HepG2 (cell line): ENCODE data around the gene NFATC2. TPM values are rescaled to one million over a fixed set of nuclear protein-coding genes. Genes with fewer than 3 reads are reported as not detected.

Experiments
- ATAC-seq: fragments of 200-7000 bp; cut with Tn5 transposase; 3 replicates; pipeline ENCODE4 v1.9.1; 2020; ENCODE audit warnings: mild to moderate bottlenecking, moderate library complexity
- BruUV-seq: library from RNA; stranded (reverse); fragments of 400-500 nt; replicated peaks from 2 replicates; lab custom pipeline; 2021; lab: Mats Ljungman, UMichigan
- CTCF ChIA-PET: fragments of 300-600 bp; formaldehyde crosslinking; extraction: SDS; loops from one replicate; lab custom pipeline; 2021; ENCODE audit warnings: low total read pairs, inconsistent platforms, low intra/inter-chr PET ratio; lab: Yijun Ruan, JAX
- POLR2A ChIA-PET: fragments of 350-600 bp; sonication (Branson Sonifier 250); formaldehyde crosslinking; loops from one replicate; lab custom pipeline; 2020; ENCODE audit warnings: antibody characterized with exemption, inconsistent platforms; lab: Yijun Ruan, JAX
- DNase-seq: peaks from one replicate; pipeline ENCODE4 v3.0.0-alpha.2; 2015; ENCODE audit warnings: low spot score
- FAIRE-seq: peaks from 3 replicates; lab custom pipeline; 2011; peaks lifted over from hg19 to GRCh38; lab: Jason Lieb, UNC
- H2AFZ ChIP-seq: one replicate; pipeline ENCODE4 v1.6.1; 2011; ENCODE audit warnings: low read length, inconsistent platforms
- H3K27ac ChIP-seq: fragments of 300-600 bp; 3 replicates; pipeline ENCODE4 v1.8.0; 2011; ENCODE audit warnings: mixed run types, mild to moderate bottlenecking, mixed read lengths, low read length, inconsistent platforms; ENCODE audit not compliant: insufficient read depth; ENCODE audit errors: extremely low read length
- H3K27me3 ChIP-seq, 2 experiments: fragments of 200-600 bp in 1 of 2; 2 replicates in 1 of 2; 3 replicates in 1 of 2; pipeline versions ENCODE4 v1.6.0 to v1.8.0; 2011; ENCODE audit warnings: low read length in 2 of 2, mild to moderate bottlenecking in 2 of 2, moderate library complexity in 2 of 2, inconsistent platforms in 1 of 2; ENCODE audit not compliant: insufficient read depth in 2 of 2, control insufficient read depth in 1 of 2
- H3K36me3 ChIP-seq, 2 experiments: fragments of 200-600 bp in 1 of 2; replicated peaks in 1 of 2; 2 replicates in 1 of 2; 3 replicates in 1 of 2; pipeline versions ENCODE4 v1.5.1 to v1.8.0; 2011; ENCODE audit warnings: low read length in 2 of 2, inconsistent platforms in 1 of 2; ENCODE audit not compliant: insufficient read depth in 2 of 2, control insufficient read depth in 1 of 2
- H3K4me1 ChIP-seq: 2 replicates; pipeline ENCODE4 v1.5.1; 2012; ENCODE audit warnings: low read length, inconsistent platforms; ENCODE audit not compliant: insufficient read depth
- H3K4me2 ChIP-seq: 2 replicates; pipeline ENCODE4 v1.6.0; 2011; ENCODE audit warnings: low read depth, low read length, inconsistent platforms
- H3K4me3 ChIP-seq, 3 experiments: fragments of 200-600 bp in 1 of 3; sonication (generic), shearing (Covaris generic) in 1 of 3; replicated peaks in 1 of 3; 2 replicates each; pipeline ENCODE4 v1.5.1; 2011 to 2016; ENCODE audit warnings: low read length in 3 of 3, inconsistent platforms in 2 of 3, low read depth in 2 of 3, mild to moderate bottlenecking in 2 of 3, control low read depth in 1 of 3, mixed read lengths in 1 of 3; ENCODE audit not compliant: insufficient read depth in 1 of 3
- H3K79me2 ChIP-seq: one replicate; pipeline ENCODE4 v1.6.1; 2011; ENCODE audit warnings: low read length, inconsistent platforms; ENCODE audit not compliant: insufficient read depth
- H3K9ac ChIP-seq: 2 replicates; pipeline ENCODE4 v1.6.0; 2011; ENCODE audit warnings: mild to moderate bottlenecking, low read depth, low read length, inconsistent platforms; ENCODE audit not compliant: insufficient read depth
- H3K9me3 ChIP-seq: 2 replicates; pipeline ENCODE4 v1.5.1; 2012; ENCODE audit warnings: mild to moderate bottlenecking, low read length
- H4K20me1 ChIP-seq: 2 replicates; pipeline ENCODE4 v1.6.0; 2011; ENCODE audit warnings: inconsistent platforms, mild to moderate bottlenecking, low read length, moderate library complexity; ENCODE audit not compliant: insufficient read depth
- ARNTL ChIP-seq: sonication (generic); formaldehyde crosslinking; IDR thresholded peaks from 2 replicates; pipeline ENCODE4 v1.4.0; 2020; ENCODE audit warnings: mild to moderate bottlenecking, missing genetic modification reagents
- SALL1 ChIP-seq: sonication (generic); formaldehyde crosslinking; IDR thresholded peaks from 2 replicates; pipeline ENCODE4 v1.8.0; 2022; ENCODE audit warnings: mild to moderate bottlenecking, missing genetic modification reagents
- ZNF292 ChIP-seq: sonication (generic); formaldehyde crosslinking; IDR thresholded peaks from 2 replicates; pipeline ENCODE4 v1.8.1; 2022; ENCODE audit warnings: mild to moderate bottlenecking, low read depth, missing genetic modification reagents, borderline replicate concordance
- ZNF574 ChIP-seq: sonication (generic); formaldehyde crosslinking; IDR thresholded peaks from 2 replicates; pipeline ENCODE4 v1.4.0; 2020; ENCODE audit warnings: missing genetic modification reagents
- ZNF800 ChIP-seq: sonication (generic); formaldehyde crosslinking; IDR thresholded peaks from 2 replicates; pipeline ENCODE4 v1.4.0; 2020; ENCODE audit warnings: missing genetic modification reagents
- WGBS: methylation state at CpG from one replicate; pipeline ENCODE4 v1.1.6; 2017; ENCODE audit warnings: low lambda C conversion rate; 5-methylcytosine and 5-hydroxymethylcytosine counted together
- in situ Hi-C: cut with HindIII; loops from 2 replicates; pipeline ENCODE4 v1.10.0; 2017; ENCODE audit warnings: low pct_unique_long_range_greater_than_20kb; ENCODE audit not compliant: extremely low pct_ligation_motif_present
- intact Hi-C: fragments of 100-400 bp; cut with micrococcal nuclease; formaldehyde crosslinking; loops from one replicate; pipeline ENCODE4 v1.10.0; 2022; ENCODE audit not compliant: unreplicated experiment
- polyA plus RNA-seq, 8 experiments: library from polyadenylated mRNA; depleted of rRNA in 3 of 8; stranded (reverse) in 7 of 8; unstranded in 1 of 8; fragments of >200 nt; fragmentation: Illumina TruSeq in 4 of 8; extraction: Trizol in 4 of 8; gene quantifications; 2 replicates each; pipeline versions ENCODE4 v1.2.1 to v1.2.3, GENCODE V29; 2011 to 2016; ENCODE audit warnings: low read depth in 4 of 8, missing spikeins in 1 of 8, mixed read lengths in 1 of 8; ENCODE audit not compliant: insufficient read depth in 1 of 8
- total RNA-seq, 5 experiments: library from RNA; depleted of rRNA; stranded (reverse); fragments of >200 nt; fragmentation: Illumina TruSeq; extraction: Trizol; gene quantifications; 2 replicates each; pipeline ENCODE4 v1.2.3, GENCODE V29; 2016; ENCODE audit warnings: low read depth in 1 of 5

Gene NFATC2
- total and polyA plus RNA-seq, 2 of the 13 experiments (the other 11 are each of a cell fraction or from before 2014, with no cell fraction given), result 1.9 to 3.3 TPM

GRCh38 chr20:51541189-51542032 lies 1.1 kb downstream of the NFATC2 start (continued):
- TF ChIP-seq ARNTL (CRISPR knock-in tag), result peak; percentile 97
- TF ChIP-seq ZNF574 (CRISPR knock-in tag), result peak; percentile 54
- TF ChIP-seq ZNF292 (CRISPR knock-in tag), result peak; percentile 89
- TF ChIP-seq, all 625 proteins: peak for 256

DNA sequence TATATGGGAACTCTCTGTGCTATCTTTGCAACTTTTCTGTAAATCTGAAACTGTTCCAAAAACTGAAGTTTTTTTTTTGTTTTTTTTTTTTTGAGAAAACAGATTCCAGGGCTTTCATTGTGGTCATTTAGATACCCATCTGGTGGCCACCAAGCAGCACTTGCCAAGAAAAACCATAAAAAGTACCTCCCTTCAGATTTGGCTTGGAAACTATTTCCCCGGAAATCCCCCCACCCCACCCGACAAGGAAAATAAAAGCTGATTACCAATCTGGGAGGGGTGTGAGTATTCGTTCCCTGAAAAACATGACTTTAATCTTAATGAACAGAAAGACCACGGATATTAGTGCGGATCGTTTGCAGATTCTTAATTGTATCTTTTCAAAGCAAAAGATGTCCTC lies 1.9 kb downstream of the NFATC2 start:
- POLR2A ChIA-PET, result interaction anchor here (3.7 kb wide), 1 partner anchor 22 kb away, joined by 16 read pairs; no protein-coding TSS in a partner anchor
- Histone ChIP-seq H3K27me3 (peaks cover 0 to 15% of the 10 kb centered on the region in 2 experiments; a peak in 3 of 5 replicates), H3K36me3 (no peaks in the 10 kb centered on the region; a peak in 2 of 5 replicates), H3K4me3 (peak overlapping the region in 2 of 3 experiments; percentile 85 to 90; a peak in 2 of 6 replicates), H3K9me3 (no peaks in the 10 kb centered on the region), H4K20me1 (no peaks in the 10 kb centered on the region), H3K4me1 (peaks cover 33% of the 10 kb centered on the region), H3K4me2 (peak overlapping the region; percentile 84), H2AFZ (no peak overlapping the region), H3K27ac (peak overlapping the region; percentile 77), H3K79me2 (peaks cover 4% of the 10 kb centered on the region), H3K9ac (peak overlapping the region; percentile 61; the same call in 1 of the 2 replicates)
- FAIRE-seq, result no peak
- intact Hi-C loops (loop anchor here (2.0 to 10.0 kb wide), 4 partner anchors 38 to 556 kb away; no protein-coding TSS in a partner anchor), in situ Hi-C loops (no loop called here)
- CTCF ChIA-PET, result no interaction called here
- 91% methylated on average over 6 of the region's 6 CpGs for WGBS
- DNase-seq, result no peak
- TSS peak; percentile 42 for BruUV-seq
- no peak for ATAC-seq
- 0 out of 2 replicates have a peak, but pooled peaks have one; percentile 1 for TF ChIP-seq ZNF800
- TF ChIP-seq SALL1 (CRISPR knock-in tag), result no peak
